Raji (cell line): ENCODE data around the gene OR51F1.

Source experiments
- POLR2A ChIP-seq: IDR thresholded peaks from 2 replicates; pipeline ENCODE4 v1.6.1; 2011; ENCODE audit warnings: low read depth, low read length, control low read depth; ENCODE audit not compliant: insufficient read depth

OR51F1 gene

GRCh38 chr11:4769838-4770237, at the start of gene OR51F1:
TSS of gene OR51F1 (minus strand) at chr11:4769938. CDS start at chr11:4769938, 0 bp downstream.
- TF ChIP-seq POLR2A, result no peak

- TF ChIP-seq POLR2A, result no peak
Observed at GRCh38 chr11:4809246-4809645, 39.5 kb upstream of the OR51F1 start.

GRCh38 chr11:4808476-4808875, 38.7 kb upstream of the OR51F1 start:
- no peak for TF ChIP-seq POLR2A

- no peak for TF ChIP-seq POLR2A
Observed at GRCh38 chr11:4804280-4804679, 34.5 kb upstream of the OR51F1 start, which contains the start of gene OR52R1. TSS of gene OR52R1 (minus strand) at chr11:4804380. CDS start at chr11:4804380, 0 bp downstream.

GRCh38 chr11:4798427-4799183, 28.9 kb upstream of the OR51F1 start:
- TF ChIP-seq POLR2A, result no peak

GRCh38 chr11:4797206-4797605, 27.5 kb upstream of the OR51F1 start:
- no peak for TF ChIP-seq POLR2A

- no peak for TF ChIP-seq POLR2A
Observed at GRCh38 chr11:4782454-4782853, 12.7 kb upstream of the OR51F1 start.

GRCh38 chr11:4768094-4768493, 1.6 kb downstream of the OR51F1 start:
- no peak for TF ChIP-seq POLR2A

GRCh38 chr11:4766420-4767043, 3.2 kb downstream of the OR51F1 start:
- no peak for TF ChIP-seq POLR2A

- TF ChIP-seq POLR2A, result no peak
Observed at GRCh38 chr11:4763096-4763495, 6.6 kb downstream of the OR51F1 start.

- no peak for TF ChIP-seq POLR2A
Observed at GRCh38 chr11:4751201-4751600, 18.5 kb downstream of the OR51F1 start.

- no peak for TF ChIP-seq POLR2A
Observed at GRCh38 chr11:4748438-4748837, 21.3 kb downstream of the OR51F1 start.

- TF ChIP-seq POLR2A, result no peak
Observed at GRCh38 chr11:4740735-4741134, 29.0 kb downstream of the OR51F1 start.

GRCh38 chr11:4727171-4727570, 42.6 kb downstream of the OR51F1 start:
- no peak for TF ChIP-seq POLR2A
